Kidney (tissue), 14 donors: ENCODE data around the gene DRGX. TPM values are rescaled to one million over a fixed set of nuclear protein-coding genes. Genes with fewer than 3 reads are reported as not detected.
A peak's percentile ranks its signal among the peaks of the same experiment; 100 is the strongest.

ENCODE experiments used
- DNase-seq, 5 donors: peaks; one replicate each; pipeline ENCODE4 v3.0.0-alpha.2; 2013 to 2020
- FAIRE-seq: peaks from 2 replicates; lab custom pipeline; 2012; peaks lifted over from hg19 to GRCh38; lab: Jason Lieb, UNC
- H3K27ac ChIP-seq, 2 donors: one replicate each; pipeline ENCODE4 v1.7.0; 2013; ENCODE audit warnings: low read depth in 2 of 2, low read length in 2 of 2, inconsistent platforms in 1 of 2
- H3K27me3 ChIP-seq: one replicate; pipeline ENCODE4 v1.7.1; 2013; ENCODE audit warnings: low read length, inconsistent platforms; ENCODE audit not compliant: control insufficient read depth, insufficient read depth
- H3K36me3 ChIP-seq, 3 donors: one replicate each; pipeline versions ENCODE4 v1.7.0 to v1.7.1; 2013; ENCODE audit warnings: low read length in 3 of 3, control low read depth in 1 of 3, inconsistent platforms in 1 of 3; ENCODE audit not compliant: insufficient read depth in 3 of 3, control insufficient read depth in 2 of 3
- H3K4me1 ChIP-seq, 3 donors: one replicate each; pipeline versions ENCODE4 v1.7.0 to v1.7.1; 2013; ENCODE audit warnings: low read length in 3 of 3, inconsistent platforms in 1 of 3, low read depth in 1 of 3; ENCODE audit not compliant: control insufficient read depth in 2 of 3, insufficient read depth in 2 of 3
- H3K4me3 ChIP-seq, 3 donors: one replicate each; pipeline versions ENCODE4 v1.7.0 to v1.8.1; 2013; ENCODE audit warnings: low read length in 3 of 3, control low read depth in 1 of 3, inconsistent platforms in 1 of 3
- H3K9ac ChIP-seq, 3 donors: one replicate each; pipeline versions ENCODE4 v1.7.0 to v1.7.1; 2013; ENCODE audit warnings: low read length in 3 of 3, control low read depth in 1 of 3, inconsistent platforms in 1 of 3
- H3K9me3 ChIP-seq, 3 donors: one replicate each; pipeline versions ENCODE4 v1.7.0 to v1.7.1; 2013; ENCODE audit warnings: low read length in 3 of 3, control low read depth in 1 of 3, inconsistent platforms in 1 of 3; ENCODE audit not compliant: control insufficient read depth in 2 of 3, insufficient read depth in 1 of 3
- intact Hi-C: fragments of 100-400 bp; cut with DNase I; formaldehyde crosslinking; loops from one replicate; pipeline ENCODE4 v1.11.1; 2022
- polyA plus RNA-seq: library from polyadenylated mRNA; stranded (reverse); fragments of 350-450 nt; fragmentation: Illumina TruSeq; extraction: RNeasy Lipid Tissue Mini Kit (QIAGEN cat#74804); gene quantifications from one replicate; pipeline ENCODE4 v1.2.3, GENCODE V29; 2014; ENCODE audit warnings: low read depth, low replicate concordance; ENCODE audit not compliant: insufficient read depth
- total RNA-seq: library from RNA; stranded (reverse); fragmentation: NEBNext Ultra II Directional; extraction: Animal tissue kit (Norgen Biotek cat#: 25700); gene quantifications from one replicate; pipeline ENCODE4 v1.2.1, GENCODE V29; 2021
- TF ChIP-seq, protein P1 (sequence below): IDR thresholded peaks from 3 replicates; pipeline ENCODE4 v1.5.1; 2012; ENCODE audit warnings: mild to moderate bottlenecking, moderate library complexity, borderline replicate concordance; ENCODE audit not compliant: insufficient read depth; ENCODE audit errors: extremely low read depth
- donor health status: control.
- donor health status: control.
- donor health status: control.
- donor health status: control.
- donor health status: control.
- donor health status: DM: yes; HTN: yes; CAD: no.
- donor health status: Normal renal cell carcinoma (clear cell type).

DRGX gene
- total and polyA plus RNA-seq, 2 donors from 2014 or later, result not detected

DNA sequence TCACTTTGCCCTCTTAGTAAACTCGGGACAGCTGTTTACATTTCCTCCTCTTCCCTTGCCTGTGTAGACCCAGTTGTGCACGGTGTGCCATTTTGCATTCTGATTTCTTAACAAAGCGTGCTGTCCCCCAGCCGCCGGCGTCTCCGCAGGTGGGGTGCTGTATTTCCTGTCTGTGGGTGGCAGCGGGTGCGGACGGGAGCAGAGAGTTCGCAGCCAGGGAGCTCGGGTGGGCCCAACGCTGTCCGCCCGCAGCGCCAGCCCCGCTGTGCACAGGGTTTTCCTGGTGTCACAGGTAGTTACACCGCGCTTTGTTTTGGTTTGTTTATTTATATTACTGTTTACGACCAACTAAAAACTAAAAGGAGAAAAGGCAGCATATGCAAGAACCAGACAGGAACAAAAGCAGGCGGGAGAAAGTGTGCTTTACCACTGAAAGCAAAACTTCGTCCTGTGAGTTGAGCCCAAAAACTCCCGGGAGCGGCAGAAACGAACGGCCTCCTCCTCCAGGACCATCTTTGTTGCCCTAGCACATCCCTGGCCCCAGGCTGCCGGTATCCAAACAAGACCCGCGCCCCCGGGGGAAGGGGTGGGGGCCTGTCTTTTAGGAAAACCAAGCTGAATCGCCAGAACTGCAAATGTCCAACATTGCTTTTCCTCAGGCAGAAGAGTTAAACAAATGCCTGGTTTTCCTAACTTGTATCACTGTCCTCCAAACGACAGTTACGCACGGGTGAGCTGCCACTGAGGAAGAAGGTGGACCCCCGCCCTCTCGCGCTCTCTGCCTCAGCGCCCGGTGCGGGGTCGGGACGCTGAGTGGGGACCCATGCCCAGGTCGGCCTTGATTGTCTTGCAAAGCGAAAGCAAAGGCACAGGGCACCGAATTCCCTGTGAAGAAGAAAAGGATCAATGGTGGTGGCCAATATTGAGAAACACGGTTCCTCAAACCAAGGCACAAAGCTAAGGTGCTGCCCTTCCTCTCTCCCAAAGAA, 45.9 kb upstream of the DRGX start:
- no peaks in the 10 kb centered on the region for H3K36me3 ChIP-seq
- H3K9me3 ChIP-seq, result no peaks in the 10 kb centered on the region
- H3K9ac ChIP-seq, result no peak overlapping the region
- peak overlapping the region; percentile 3 to 46 (median 38) for H3K4me3 ChIP-seq
- no peaks in the 10 kb centered on the region for H3K27me3 ChIP-seq
- no peak overlapping the region for H3K27ac ChIP-seq
- FAIRE-seq, result no peak
- H3K4me1 ChIP-seq, result peaks cover 0 to 5% (median 0%) of the 10 kb centered on the region in 3 donors
- TF ChIP-seq, protein P1, sequence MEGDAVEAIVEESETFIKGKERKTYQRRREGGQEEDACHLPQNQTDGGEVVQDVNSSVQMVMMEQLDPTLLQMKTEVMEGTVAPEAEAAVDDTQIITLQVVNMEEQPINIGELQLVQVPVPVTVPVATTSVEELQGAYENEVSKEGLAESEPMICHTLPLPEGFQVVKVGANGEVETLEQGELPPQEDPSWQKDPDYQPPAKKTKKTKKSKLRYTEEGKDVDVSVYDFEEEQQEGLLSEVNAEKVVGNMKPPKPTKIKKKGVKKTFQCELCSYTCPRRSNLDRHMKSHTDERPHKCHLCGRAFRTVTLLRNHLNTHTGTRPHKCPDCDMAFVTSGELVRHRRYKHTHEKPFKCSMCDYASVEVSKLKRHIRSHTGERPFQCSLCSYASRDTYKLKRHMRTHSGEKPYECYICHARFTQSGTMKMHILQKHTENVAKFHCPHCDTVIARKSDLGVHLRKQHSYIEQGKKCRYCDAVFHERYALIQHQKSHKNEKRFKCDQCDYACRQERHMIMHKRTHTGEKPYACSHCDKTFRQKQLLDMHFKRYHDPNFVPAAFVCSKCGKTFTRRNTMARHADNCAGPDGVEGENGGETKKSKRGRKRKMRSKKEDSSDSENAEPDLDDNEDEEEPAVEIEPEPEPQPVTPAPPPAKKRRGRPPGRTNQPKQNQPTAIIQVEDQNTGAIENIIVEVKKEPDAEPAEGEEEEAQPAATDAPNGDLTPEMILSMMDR, result no peak
- peak in 2 of 5 donors; percentile 7 to 33 for DNase-seq
- intact Hi-C loops, result no loop called here

DNA sequence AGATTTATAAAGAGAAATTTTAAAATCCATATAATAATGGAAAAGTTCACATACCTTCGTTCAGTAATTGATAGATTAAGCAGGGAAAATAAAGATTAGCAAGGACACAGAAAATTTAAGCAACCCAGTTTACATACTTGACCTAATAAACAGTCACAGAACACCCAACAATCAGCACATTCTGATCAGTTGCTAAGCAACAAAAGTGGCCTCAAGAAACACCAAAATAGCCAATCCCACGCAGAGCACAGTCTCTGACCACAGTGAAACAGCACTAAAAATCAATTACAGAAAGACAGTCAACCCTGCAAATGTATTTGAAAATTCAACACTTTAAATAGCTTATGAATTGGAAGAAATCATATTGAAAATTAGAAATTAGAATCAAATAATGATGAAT, 39.3 kb upstream of the DRGX start:
- no peaks in the 10 kb centered on the region for H3K9me3 ChIP-seq
- DNase-seq (no peak), FAIRE-seq (no peak)
- H3K9ac ChIP-seq, result no peak overlapping the region
- H3K4me1 ChIP-seq, result peaks cover 0 to 3% (median 0%) of the 10 kb centered on the region in 3 donors
- intact Hi-C loops, result no loop called here
- no peak overlapping the region for H3K4me3 ChIP-seq
- no peak overlapping the region for H3K27ac ChIP-seq
- no peaks in the 10 kb centered on the region for H3K27me3 ChIP-seq
- no peaks in the 10 kb centered on the region for H3K36me3 ChIP-seq
- TF ChIP-seq, protein P1, result no peak

DNA sequence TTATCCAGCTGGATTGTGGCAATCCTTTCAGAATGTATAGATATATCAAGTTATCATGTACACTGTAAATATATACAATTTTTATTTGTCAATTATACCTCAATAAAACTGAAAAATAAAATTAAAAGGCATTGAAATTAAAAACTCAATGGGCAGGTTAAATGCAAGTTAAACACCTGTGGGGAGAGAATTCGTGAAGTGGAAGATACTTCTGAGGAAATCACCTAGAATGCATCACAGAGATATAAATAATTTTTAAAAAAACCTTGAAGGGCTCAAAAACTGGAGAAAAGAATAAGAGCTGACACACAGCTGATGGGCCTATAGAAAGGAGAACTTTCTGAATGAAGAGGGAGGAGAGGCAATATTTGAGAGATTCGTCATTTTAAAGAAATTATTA, 37.2 kb upstream of the DRGX start:
- FAIRE-seq (no peak), DNase-seq (no peak)
- H3K9me3 ChIP-seq, result no peaks in the 10 kb centered on the region
- no peaks in the 10 kb centered on the region for H3K36me3 ChIP-seq
- intact Hi-C loops, result no loop called here
- H3K9ac ChIP-seq, result no peak overlapping the region
- no peaks in the 10 kb centered on the region for H3K27me3 ChIP-seq
- TF ChIP-seq, protein P1, result no peak
- no peak overlapping the region for H3K4me3 ChIP-seq
- H3K27ac ChIP-seq, result no peak overlapping the region
- H3K4me1 ChIP-seq, result no peaks in the 10 kb centered on the region
